OCI-LY7 (cell line): ENCODE results near the gene LRRC2.

Experiments
- CTCF ChIP-seq: fragments of 200-600 bp; sonication (generic); conservative IDR thresholded peaks from 2 replicates; pipeline ENCODE4 v1.5.1; 2014; ENCODE audit warnings: mild to moderate bottlenecking, antibody characterized with exemption, low read length, moderate library complexity, mixed read lengths
- EZH2phosphoT487 ChIP-seq: fragments of 200-600 bp; sonication (generic); IDR thresholded peaks from 2 replicates; pipeline ENCODE4 v1.6.1; 2018; ENCODE audit warnings: low read depth, borderline replicate concordance, mild to moderate bottlenecking, mixed run types, antibody characterized with exemption, low read length, moderate library complexity, mixed read lengths

- TF ChIP-seq CTCF (no peak), EZH2phosphoT487 (no peak)
These were observed 27.9 kb upstream of the LRRC2 start for GRCh38 chr3:46593979-46594378.
